ENCODE results near the gene DPF3.

Gene DPF3

DNA sequence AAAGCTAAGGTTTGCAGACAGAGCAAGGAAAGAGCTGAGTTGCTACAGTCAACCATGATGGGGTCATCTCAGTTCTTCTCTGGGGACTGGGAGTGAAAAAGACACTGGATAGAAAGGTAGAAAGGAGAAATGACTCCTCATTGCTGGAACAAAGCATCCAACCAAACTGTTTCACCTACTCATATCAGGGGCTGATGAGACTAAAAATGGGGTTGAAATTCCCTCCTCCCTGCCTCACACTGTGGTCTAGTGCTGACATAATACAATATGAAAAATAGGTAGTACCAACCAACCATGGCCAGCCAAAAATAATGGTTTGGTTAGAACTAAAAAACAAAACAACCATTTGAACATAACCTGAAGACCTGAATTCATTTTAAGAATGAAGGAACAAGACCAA, 220.7 kb downstream of the DPF3 start:
- no peak for DNase-seq

DNA sequence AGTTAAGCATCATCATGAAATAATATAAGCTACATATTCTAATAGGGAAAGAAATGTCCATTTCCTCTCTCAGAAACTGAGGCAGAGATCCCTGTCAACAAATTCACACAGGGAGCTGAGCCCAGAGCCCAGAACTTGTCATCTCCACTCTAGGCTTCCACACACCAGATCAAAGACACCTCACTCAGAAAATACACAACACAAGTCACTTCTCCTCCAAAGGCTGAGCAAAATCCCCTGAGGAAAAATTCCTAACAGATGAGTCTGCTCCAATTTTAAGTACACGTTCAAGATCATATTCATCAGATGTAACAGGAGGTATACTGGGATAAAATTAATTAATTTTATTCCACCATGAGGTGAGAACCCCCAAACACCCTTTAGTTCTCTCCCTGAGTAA, 227.3 kb downstream of the DPF3 start:
- DNase-seq: no peak

DNA sequence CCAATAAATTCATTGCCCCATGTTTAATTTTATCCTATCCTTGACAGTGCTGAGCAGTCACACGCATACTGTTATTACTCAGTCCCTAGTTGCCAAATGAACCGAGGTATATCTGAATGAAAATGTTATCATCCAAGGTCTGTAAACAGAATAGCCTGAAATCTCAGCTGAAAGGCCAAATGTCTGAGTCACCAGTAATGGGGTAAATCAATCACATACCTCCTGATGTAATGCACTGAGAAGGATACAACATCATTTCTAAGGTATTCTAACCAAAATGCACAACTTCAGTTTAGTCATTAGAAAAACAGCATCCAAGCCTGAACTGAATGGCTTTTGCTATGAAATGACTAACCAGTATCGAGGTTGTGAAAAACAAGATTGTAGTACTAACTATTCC, 228.6 kb downstream of the DPF3 start:
- DNase-seq: no peak

DNA sequence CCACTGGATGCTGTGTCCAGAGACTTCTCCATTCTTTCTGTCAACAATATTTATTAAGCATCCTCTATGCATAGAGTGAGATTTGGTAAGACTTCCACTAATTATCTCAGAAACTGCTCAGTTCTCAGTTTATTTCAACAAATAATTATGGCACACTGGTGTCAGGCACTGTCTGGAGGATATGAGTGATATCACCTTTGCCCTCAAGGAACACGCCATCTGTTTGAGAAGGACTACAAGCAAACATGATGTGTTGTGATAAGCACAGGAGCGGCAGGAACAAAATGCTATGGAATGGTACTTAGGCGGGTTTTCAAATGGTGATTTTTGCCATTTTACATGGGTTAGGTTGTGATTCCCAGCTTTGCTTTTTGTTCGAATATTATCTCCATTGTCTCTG, 229.2 kb downstream of the DPF3 start:
- no peak for DNase-seq

DNA sequence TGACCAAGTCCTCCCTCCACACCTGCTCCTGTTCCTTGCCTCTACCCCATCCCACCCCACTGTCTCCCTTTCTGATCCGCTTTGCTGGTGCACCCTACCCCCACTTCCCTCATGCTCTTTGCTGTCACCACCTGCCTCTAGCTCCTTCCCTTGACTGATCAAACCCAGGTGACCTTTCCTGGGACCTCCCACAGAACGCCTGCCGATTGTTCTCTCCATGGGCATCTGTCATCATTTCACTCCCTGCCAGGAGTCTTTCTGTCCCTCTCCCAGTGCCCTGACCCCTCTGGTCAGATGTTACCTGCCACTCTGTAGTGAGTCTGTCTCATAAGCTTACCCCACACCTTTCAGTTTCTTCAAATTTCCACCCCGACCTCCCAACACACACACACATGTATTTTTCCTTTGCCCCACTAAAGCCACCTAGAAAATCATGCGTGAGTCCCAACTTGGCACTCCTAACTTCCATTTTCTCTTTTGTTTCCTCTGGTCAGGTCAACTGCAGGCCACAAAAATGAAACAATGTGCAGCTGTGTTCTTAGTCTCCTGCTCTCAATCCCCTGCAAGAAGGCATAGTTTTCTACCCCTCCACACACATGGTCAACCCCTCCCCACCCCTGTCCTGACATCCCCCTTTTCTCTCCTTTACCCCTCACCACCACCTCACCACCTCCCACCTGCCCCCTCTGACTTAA, 229.8 kb downstream of the DPF3 start:
- no peak for DNase-seq

DNA sequence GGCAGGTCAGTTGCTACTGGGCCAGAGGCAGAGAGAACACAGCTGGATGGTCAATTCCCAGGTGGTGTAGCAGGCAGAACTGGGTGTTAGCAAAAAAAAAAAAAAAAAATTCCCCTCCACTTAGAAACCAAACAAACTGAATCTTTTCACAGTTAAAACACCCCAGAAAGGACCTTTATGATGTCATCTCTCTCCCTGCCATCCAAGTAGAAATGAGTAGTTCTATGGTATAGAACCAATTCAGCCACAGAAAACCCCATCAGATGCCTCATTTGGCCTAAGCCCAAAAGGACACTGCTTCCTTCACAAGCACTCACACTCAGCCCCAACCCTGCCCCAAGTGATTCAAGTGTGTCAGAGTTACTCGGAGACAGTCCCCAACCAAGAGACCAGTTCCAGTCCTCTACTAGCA, 230.8 kb downstream of the DPF3 start:
- DNase-seq: no peak

DNA sequence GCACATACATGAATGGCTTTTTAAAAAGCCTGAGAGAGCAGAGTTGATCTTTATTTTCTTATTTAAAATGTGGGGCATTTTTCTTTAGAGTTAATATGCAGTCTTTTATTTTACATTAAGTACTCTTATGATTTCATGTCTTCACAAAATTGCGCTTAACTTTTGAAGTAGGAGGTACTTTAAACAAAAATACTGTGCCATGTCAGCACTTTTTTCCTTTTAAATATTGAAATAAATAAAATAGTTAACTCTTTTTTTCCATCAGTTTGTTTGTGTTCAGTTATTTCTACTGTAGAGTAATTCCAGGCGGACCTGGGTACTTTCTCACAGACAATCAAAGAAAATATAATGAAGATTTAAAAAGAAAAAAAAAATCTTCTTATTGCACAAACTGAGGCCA, 231.7 kb downstream of the DPF3 start:
- no peak for DNase-seq

DNA sequence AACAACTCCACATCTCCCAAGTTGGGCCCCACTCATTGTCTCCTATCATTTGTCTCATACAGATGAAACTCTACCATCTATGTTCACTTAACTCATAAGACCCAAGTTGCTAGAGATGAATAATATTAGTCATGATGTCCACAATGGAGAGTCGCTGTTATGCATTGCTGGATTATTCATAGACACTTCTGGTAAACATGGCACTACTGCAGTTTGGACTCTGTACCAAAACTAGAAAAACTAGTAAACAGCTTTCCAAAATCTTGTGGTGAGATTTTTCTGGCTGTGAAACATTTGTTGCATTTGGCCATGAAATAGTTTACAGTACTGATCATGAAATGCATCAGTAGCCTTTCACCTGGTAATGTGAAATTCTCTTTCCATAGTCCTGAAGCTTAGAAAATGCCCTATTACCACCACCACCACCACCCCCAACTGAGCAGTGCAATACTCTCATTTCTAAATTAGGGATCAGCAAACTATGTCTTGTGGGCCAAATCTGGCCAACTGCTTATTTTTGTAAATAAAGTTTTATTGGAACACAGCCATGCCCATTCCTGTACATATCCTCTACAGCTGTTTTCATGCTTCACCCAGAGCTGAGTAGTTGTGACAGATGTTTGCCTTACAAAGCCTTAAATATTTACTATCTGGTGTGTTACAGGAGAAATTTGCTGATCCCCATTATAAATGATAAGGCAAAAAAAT, 236.5 kb downstream of the DPF3 start:
- no peak for DNase-seq

DNA sequence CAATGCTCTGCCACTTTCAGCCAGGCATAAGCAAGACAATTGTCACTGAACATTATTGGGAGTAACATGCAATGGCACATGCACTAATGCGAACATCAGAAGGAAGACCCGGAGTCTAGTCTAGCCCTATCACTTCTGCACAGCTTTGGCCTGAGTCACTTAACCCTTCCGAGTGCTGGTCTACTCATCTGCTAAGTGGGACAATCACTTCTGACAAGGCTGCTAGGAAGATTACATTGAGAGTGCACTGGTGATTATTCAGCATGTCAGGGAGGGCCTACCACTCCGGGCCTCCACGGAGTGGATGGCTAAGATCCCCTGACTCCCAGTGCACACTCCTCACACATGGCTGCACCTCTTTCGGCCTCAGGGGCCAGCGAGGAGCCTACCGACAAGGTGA, 240.9 kb downstream of the DPF3 start:
- DNase-seq: no peak

DNA sequence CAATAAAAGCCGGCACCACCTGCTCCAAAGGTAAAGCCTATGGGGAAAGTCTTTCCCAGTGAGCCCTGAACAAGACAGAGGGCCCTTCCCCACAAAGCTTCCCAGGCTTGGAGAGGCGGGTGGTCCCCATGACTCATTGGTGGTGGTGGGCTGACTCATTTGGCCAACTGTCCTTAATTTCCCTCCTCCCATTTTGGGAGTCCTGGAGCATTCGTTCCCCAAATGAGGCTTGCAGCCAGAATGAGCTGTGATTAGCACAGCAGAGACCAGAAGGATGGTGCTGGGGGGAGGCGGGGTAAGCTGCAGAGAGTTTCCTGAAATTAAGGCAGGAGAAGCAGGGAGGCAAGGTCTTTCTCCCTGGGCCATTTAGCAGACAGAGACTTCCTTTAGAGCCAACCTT, 241.7 kb downstream of the DPF3 start:
- no peak for DNase-seq

DNA sequence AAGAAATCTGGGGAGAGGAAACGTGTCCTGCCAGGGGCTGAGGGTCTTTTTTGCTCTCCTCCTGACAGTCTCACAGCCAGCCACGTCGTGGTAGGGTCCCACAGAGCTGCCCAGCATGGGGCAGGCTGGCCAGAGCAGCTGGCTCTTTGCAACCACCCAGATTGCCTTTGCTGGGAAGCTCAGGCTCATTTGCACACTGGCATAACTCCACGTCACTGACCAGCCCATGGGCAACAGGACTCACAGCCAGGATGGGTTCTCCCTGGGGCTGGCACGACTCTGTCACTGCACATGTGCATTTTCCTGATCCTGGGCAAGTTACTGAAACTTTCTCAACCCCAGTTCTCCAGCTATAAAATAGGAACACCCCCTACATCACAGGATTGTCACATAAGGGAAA, 242.2 kb downstream of the DPF3 start:
- no peak for DNase-seq

DNA sequence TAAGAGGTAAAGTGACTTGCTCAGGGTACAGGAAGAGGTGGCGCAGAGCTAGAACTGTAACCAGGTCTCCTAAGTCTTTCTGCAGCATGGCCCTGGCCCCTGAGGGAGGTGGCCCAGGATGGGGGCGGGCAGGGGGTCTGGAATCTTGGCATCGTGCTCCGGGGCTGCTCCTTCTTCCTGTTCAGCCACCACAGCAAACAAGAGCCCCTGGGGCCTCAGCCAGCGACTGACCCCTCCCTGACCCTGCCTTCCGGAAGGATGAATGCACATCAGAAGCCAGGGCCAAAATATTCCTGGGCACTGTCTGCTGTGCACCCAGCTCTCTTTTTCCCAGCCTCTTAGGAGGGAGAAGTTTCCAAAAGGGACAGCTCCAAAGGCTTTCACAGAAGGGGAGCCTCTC, 242.8 kb downstream of the DPF3 start:
- DNase-seq: no peak

DNA sequence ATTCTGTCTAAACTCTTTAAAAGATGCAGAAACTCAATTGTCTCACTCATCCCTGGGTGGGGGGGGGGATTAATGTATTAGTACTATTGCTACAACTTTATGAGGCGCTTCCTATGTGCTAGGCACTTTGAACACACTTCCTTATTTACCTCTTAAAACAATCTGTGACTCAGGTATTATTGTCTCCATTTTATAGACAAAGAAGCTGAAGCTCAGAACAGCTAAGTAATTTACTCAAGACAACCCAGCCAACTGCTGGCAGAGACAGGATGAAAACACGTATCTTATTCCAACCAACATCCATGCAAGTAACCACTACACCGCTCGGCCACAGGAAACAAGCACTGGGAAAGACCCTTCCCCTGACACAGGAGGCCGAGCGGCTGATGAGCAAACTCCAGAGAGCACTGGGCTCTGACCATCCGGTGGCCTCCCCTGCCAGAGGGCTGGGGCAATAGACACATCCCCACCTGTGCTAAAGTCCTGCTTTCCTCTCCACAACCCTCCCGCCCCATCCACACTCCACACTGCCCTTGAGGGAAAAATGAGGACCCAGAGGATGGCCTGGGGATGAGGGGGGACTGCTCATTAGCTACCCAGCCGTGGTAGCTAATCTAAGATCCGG, 244.2 kb downstream of the DPF3 start:
- no peak for DNase-seq

DNA sequence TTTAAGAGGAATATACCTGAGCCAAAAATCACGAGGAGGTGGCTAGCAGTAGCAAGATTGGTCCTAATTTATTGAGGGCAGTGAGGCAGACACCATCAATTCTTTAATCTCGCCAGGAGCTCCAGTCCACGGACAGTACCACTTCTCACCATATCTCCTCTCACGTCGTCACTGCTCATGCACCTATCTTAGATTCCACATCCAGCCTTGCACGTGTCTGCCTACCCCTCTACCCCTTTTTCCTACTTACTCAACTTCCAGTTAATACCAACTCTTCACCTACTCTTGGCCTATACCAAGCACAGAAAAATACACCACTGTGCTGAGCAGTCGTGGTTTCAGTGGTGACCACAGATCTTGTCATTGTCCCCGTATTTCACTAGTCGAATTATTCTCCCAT, 246.1 kb downstream of the DPF3 start:
- no peak for DNase-seq

DNA sequence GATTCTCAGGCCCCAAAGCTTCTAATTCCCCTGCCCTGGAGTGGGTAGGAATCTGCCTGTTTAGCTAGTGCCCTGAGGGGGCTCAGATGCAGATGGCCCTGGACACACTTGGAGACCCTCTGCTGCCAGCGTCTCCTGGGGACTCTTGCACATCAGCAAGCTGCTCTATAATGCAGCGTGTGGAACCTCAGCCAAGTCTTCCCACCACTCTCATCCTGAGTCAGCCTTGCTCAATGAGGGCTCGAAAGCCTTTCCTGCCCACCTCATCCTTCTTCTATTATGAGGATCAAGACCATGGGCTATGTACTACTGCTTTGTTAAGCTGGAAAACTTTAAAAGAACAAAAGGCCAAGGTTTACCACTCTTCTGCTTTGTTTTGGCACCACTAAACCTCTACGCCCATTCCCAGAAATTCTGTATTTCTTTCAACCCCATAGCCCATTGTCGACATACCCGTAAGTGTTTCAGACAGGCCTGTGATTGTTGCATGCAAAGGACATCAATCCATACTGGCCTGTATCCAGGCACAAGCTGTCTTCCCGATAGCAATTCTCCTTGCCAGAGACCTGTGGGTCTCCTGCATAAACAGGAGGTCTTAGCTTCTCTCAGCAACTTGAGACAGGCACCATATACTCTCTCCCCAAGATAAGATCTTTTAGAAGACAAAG, 246.9 kb downstream of the DPF3 start:
- DNase-seq: no peak

DNA sequence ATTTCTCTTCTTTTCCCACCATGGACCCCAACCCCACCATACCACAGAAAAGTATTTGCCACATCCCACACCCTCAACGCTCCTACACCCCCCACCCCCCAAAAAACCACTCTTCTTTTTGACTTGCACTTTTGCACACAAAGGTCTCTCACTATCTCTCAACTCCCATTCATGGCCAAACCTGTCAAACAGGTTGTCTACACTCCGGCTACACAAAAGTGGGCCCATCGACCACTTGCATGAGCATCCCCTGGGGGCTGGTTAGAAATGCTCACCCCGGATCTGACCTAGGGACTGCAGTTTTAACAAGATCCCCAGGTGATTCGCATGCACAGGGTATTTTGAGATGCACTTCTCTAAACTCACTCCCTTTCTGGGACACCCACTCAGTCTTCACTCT, 248.2 kb downstream of the DPF3 start:
- DNase-seq: no peak

DNA sequence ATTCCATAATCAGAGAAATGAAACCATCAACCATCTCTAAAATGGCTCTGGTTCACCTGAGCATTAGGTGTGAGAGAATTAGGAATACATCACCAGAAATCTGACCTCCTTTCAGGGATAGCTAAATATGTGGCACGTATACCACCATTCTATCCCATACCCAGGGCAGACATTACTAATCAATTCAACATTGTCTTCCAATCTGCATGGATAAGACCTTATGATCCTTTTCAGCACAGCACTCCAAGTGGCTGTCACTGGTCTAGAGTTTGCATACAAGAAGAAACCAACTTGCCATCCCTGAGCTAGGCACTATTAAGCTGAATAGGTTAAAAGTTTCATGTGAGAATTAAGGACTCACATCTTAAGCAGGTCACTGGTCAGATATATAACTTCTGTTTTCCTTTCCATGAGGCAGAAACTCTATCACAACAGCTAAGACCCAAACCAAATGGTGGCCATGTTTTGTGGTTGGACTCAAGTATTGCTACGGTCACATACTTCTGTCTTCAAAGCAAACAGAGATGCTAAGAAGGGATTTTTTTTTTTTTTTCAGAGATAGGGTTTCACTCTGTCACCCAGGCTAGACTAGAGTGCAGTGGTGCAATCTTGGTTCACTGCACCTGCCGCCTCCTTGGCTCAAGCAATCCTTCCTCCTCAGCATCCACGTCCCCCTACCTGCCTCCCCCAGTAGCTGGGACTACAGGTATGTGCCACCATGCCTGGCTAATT, 249.0 kb downstream of the DPF3 start:
- DNase-seq: no peak

DNA sequence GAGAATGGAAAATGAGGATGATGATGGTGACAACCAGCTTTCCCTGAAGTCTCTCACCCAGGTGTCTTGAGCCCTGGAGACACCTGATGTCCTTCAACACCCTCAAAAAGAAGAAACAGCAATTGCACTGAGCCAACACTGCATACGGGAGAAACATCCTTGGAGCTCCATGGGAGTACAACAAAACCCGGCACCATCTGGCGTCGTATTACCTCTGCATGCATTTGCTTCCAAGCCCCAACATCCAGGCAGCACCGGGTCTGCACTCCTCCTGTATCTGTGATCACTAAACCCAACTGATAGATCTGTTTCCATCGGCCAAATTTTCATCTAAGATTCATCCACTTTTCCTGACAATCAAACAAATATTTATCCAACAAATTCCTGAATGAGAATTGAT, 249.9 kb downstream of the DPF3 start:
- no peak for DNase-seq

DNA sequence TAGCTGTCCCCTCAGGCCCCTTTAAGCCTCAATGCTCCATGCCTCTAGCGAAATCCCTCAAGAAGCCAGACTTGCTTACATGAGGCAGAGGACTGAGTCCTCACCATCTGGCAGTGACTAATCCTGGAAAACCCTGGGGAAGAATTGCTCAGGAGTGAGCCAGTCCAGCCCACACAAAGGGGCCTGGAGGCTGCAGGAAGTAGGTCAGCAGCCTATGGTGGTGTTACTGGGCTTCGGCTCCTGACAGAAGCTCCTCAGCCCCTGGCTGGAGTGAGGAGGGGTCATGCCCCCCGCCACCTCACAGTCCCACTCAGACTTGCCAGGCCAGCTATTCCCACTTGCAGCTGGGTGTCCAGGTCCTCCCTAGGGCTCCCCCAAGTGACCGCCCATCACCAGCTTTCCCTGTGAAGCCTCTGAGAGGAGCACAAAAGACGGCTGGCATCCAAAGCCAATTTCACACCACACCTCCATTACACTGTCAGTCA, 250.5 kb downstream of the DPF3 start:
- no peak for DNase-seq

DNA sequence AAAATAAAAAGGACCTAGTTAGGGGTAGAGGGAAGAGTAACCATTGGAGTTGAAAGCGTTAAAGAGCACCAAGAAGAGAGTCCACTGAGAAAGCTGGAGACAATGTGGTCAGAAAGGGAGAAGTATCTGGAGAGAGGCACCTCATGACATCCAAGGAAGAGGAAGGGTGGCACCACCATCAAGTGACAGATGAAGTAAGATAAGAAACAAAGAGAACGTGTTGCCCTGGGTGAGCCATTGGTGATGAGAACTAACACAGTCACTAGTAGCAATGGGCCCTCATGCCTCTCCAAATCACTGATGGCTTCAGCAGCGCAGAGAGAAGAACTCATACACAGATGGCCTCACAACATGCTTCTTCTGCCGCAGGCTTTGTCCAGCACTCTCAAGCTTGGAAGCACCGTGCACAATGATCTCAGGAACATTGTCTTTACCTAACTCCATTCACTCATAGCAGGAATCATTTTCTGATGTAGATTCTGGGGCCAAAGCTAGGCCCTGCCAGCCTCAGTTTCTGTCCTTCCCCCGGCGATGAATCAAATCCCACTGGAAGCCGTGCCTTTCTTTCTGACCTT, 252.9 kb downstream of the DPF3 start:
- no peak for DNase-seq

DNA sequence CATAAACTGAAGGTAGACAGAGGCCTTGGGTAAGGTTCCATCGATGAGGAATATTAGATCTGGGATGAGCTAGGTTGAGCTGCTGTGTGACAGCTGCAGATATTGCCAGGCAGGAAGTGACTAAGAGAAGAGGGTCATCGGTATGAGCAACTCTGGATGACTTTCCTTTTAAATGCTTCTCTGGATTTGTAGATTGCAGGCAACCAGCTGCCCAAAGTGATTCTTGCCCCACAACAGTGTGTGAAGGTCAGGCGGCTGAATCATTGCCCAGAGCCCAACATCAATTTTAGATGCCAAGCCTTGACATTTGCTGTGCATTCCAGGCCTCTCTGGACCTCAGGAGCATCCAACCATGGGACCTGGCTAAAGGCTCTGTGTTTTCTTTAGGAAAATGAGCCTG, 255.9 kb downstream of the DPF3 start:
- DNase-seq: no peak

DNA sequence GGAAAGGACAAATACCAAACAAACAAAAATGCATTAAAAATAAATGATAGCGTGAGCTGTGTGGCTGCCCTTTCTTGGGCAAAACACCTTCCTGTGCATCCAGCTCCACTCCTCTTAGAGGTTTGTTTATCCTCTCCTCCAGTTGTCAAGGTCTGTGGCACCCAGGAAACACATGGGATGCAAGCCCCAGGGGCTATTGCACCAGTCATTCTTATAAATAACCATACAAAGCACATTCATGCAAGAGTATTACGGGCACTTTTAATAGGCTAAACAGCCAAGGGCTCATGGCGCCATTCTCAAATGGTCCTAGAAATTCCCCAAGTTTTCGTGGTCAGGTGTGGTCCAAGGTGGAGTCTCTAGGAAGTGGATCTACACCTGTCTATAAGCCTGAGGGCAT, 257.0 kb downstream of the DPF3 start:
- no peak for DNase-seq

DNA sequence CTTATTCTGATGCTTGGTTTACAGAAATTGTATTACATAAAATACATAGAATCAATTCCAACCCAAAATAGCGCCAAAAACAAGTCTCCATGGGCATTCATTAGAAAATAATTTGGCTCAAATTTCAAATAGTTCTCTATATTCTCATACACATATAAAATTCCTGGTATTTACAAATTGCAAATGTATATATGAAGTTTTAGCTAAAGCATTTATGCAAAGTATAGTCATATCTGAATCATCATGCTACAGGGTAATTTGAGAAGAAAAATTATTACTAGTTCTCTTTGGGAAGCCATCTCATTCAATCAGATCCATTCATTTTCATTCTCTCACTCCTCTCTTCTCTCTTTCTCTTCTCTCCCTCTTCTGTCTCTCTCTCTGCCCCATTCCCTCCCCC, 257.8 kb downstream of the DPF3 start:
- no peak for DNase-seq
